Liver (tissue), 9 donors: ENCODE data around the gene FAM184B. TPM values are rescaled to one million over a fixed set of nuclear protein-coding genes. Genes with fewer than 3 reads are reported as not detected.
"Not testable (repeated sequence)": the region's sequence is repeated elsewhere in the genome, so short reads cannot be mapped to it uniquely, and the experiment has no call there.

ENCODE experiments used
- DNase-seq: peaks from one replicate; pipeline ENCODE4 v3.0.0-alpha.2; 2017; ENCODE audit warnings: low spot score
- H3K27ac ChIP-seq, 2 donors: one replicate each; pipeline ENCODE4 v1.7.0; 2013; ENCODE audit warnings: inconsistent platforms in 2 of 2, low read length in 2 of 2, control low read depth in 1 of 2, low read depth in 1 of 2, mild to moderate bottlenecking in 1 of 2
- H3K27me3 ChIP-seq, 4 donors: one replicate each; pipeline versions ENCODE4 v1.6.1 to v1.7.0; 2013; ENCODE audit warnings: low read length in 3 of 4, inconsistent platforms in 1 of 4, mild to moderate bottlenecking in 1 of 4, moderate library complexity in 1 of 4; ENCODE audit not compliant: control insufficient read depth in 4 of 4, insufficient read depth in 4 of 4
- H3K36me3 ChIP-seq, 4 donors: one replicate each; pipeline versions ENCODE4 v1.6.1 to v1.7.0; 2013; ENCODE audit warnings: low read length in 3 of 4, mild to moderate bottlenecking in 3 of 4, low read depth in 1 of 4, moderate library complexity in 1 of 4; ENCODE audit not compliant: control insufficient read depth in 4 of 4, insufficient read depth in 3 of 4
- H3K4me1 ChIP-seq, 4 donors: one replicate each; pipeline versions ENCODE4 v1.6.1 to v1.7.0; 2013; ENCODE audit warnings: low read length in 3 of 4, mild to moderate bottlenecking in 3 of 4, moderate library complexity in 1 of 4; ENCODE audit not compliant: control insufficient read depth in 4 of 4, insufficient read depth in 4 of 4
- H3K4me3 ChIP-seq, 3 donors: one replicate each; pipeline versions ENCODE4 v1.6.1 to v1.7.0; 2013; ENCODE audit warnings: low read length in 3 of 3, control low read depth in 1 of 3, low read depth in 1 of 3, mild to moderate bottlenecking in 1 of 3
- H3K9ac ChIP-seq, 2 donors: one replicate each; pipeline ENCODE4 v1.7.0; 2013; ENCODE audit warnings: low read length in 2 of 2, mild to moderate bottlenecking in 2 of 2, moderate library complexity in 2 of 2, control low read depth in 1 of 2, low read depth in 1 of 2
- H3K9me3 ChIP-seq, 4 donors: one replicate each; pipeline versions ENCODE4 v1.6.1 to v1.7.0; 2013; ENCODE audit warnings: low read length in 3 of 4; ENCODE audit not compliant: control insufficient read depth in 4 of 4
- ATF3 ChIP-seq: IDR thresholded peaks from 2 replicates; pipeline ENCODE4 v1.6.1; 2016; ENCODE audit warnings: antibody characterized with exemption
- CTCF ChIP-seq: fragments of 150-350 bp; IDR thresholded peaks from 2 replicates; pipeline ENCODE4 v1.5.1; 2017; ENCODE audit warnings: improper control_type of control experiment, low read depth, low read length; ENCODE audit not compliant: missing input control
- EGR1 ChIP-seq, 2 donors: IDR thresholded peaks; 2 replicates each; pipeline ENCODE4 v1.6.1; 2016 to 2018; ENCODE audit warnings: antibody characterized with exemption in 2 of 2, low read depth in 2 of 2
- HNF4A ChIP-seq, 2 donors: conservative IDR thresholded peaks; 2 replicates each; pipeline ENCODE4 v1.6.1; 2016; ENCODE audit warnings: antibody characterized with exemption in 2 of 2, mild to moderate bottlenecking in 2 of 2
- HNF4G ChIP-seq: IDR thresholded peaks from 2 replicates; pipeline ENCODE4 v1.6.1; 2016; ENCODE audit warnings: antibody characterized with exemption
- JUND ChIP-seq, 2 donors: IDR thresholded peaks; 2 replicates each; pipeline ENCODE4 v1.6.1; 2016; ENCODE audit warnings: antibody characterized with exemption in 2 of 2
- NR2F2 ChIP-seq: IDR thresholded peaks from 2 replicates; pipeline ENCODE4 v1.6.1; 2016; ENCODE audit warnings: antibody characterized with exemption
- RXRA ChIP-seq, 2 donors: IDR thresholded peaks; 2 replicates each; pipeline ENCODE4 v1.6.1; 2017 to 2018; ENCODE audit warnings: antibody characterized with exemption in 2 of 2, mild to moderate bottlenecking in 1 of 2
- TAF1 ChIP-seq: conservative IDR thresholded peaks from 2 replicates; pipeline ENCODE4 v1.6.1; 2016; ENCODE audit warnings: antibody characterized with exemption, mild to moderate bottlenecking
- WGBS: extraction: QIAGEN DNeasy Blood & Tissue Kit; methylation state at CpG from one replicate; pipeline ENCODE4 v1.1.7; 2013; 5-methylcytosine and 5-hydroxymethylcytosine counted together
- polyA plus RNA-seq, 2 donors: library from polyadenylated mRNA; stranded (reverse) in 1 of 2; unstranded in 1 of 2; fragments of 200-250 nt in 1 of 2; fragments of >200 nt in 1 of 2; fragmentation: Nextera tagmentation in 1 of 2; extraction: Ambion mirVana in 1 of 2; gene quantifications; one replicate each; pipeline versions ENCODE4 v1.2.1 to v1.2.3, GENCODE V29; 2013 to 2015
- total RNA-seq, 2 donors: library from RNA; depleted of rRNA; stranded (reverse); fragments of >200 nt; gene quantifications; one replicate each; pipeline ENCODE4 v1.2.3, GENCODE V29; 2014
- donor health status: healthy.
- donor health status: healthy.
- donor health status: healthy.
- donor health status: healthy.
- donor health status: healthy.

The FAM184B gene
- total and polyA plus RNA-seq, 4 donors = 0.01 TPM; not detected in 3

GRCh38 chr4:17712166-17712565 lies 69.3 kb downstream of the FAM184B start:
- Histone ChIP-seq H3K4me1 (no peaks in the 10 kb centered on the region), H3K4me3 (no peak overlapping the region), H3K27ac (no peak overlapping the region), H3K9me3 (no peaks in the 10 kb centered on the region), H3K36me3 (no peaks in the 10 kb centered on the region), H3K27me3 (no peaks in the 10 kb centered on the region), H3K9ac (no peak overlapping the region)
- WGBS = 65% methylated on average over 5 of the region's 5 CpGs
- TF ChIP-seq EGR1 (IDR thresholded peaks at IDR 0.05; ENCODE audit: low read depth in 2 of 2) (no peak), JUND (IDR thresholded peaks at IDR 0.05) (no peak), HNF4A (conservative IDR thresholded peaks at IDR 0.05) (no peak), TAF1 (no peak), NR2F2 (no peak)
- no peak for DNase-seq

- DNase-seq, H3K9ac ChIP-seq, H3K4me3 ChIP-seq, H3K4me1 ChIP-seq, H3K36me3 ChIP-seq, H3K27me3 ChIP-seq, H3K27ac ChIP-seq, H3K9me3 ChIP-seq: not testable (repeated sequence)
- WGBS = 91% methylated on average over 8 of the region's 8 CpGs
These were observed 70.2 kb downstream of the FAM184B start for GRCh38 chr4:17711206-17711605.

- TF ChIP-seq RXRA (IDR thresholded peaks at IDR 0.05) = no peak
- TF ChIP-seq ATF3 = no peak
- H3K27me3 ChIP-seq = no peaks in the 10 kb centered on the region
- H3K27ac ChIP-seq = no peak overlapping the region
- H3K36me3 ChIP-seq = no peaks in the 10 kb centered on the region
- no peak for DNase-seq
- no peak overlapping the region for H3K9ac ChIP-seq
- H3K4me3 ChIP-seq = no peak overlapping the region
- no peaks in the 10 kb centered on the region for H3K4me1 ChIP-seq
- WGBS = 81% methylated on average over 8 of the region's 8 CpGs
- H3K9me3 ChIP-seq = no peaks in the 10 kb centered on the region
These were observed 71.7 kb downstream of the FAM184B start for GRCh38 chr4:17709763-17710068.

- no peaks in the 10 kb centered on the region for H3K36me3 ChIP-seq
- no peak overlapping the region for H3K4me3 ChIP-seq
- TF ChIP-seq CTCF = no peak
- TF ChIP-seq HNF4G = no peak
- WGBS = 80% methylated on average over 36 of the region's 36 CpGs
- no peak overlapping the region for H3K9ac ChIP-seq
- no peak overlapping the region for H3K27ac ChIP-seq
- no peaks in the 10 kb centered on the region for H3K4me1 ChIP-seq
- DNase-seq = no peak
- H3K9me3 ChIP-seq = no peaks in the 10 kb centered on the region
- H3K27me3 ChIP-seq = no peaks in the 10 kb centered on the region
These were observed 72.2 kb downstream of the FAM184B start for GRCh38 chr4:17708992-17709762.
